ENCODE results near the gene MAP2K4.

The MAP2K4 gene

DNA sequence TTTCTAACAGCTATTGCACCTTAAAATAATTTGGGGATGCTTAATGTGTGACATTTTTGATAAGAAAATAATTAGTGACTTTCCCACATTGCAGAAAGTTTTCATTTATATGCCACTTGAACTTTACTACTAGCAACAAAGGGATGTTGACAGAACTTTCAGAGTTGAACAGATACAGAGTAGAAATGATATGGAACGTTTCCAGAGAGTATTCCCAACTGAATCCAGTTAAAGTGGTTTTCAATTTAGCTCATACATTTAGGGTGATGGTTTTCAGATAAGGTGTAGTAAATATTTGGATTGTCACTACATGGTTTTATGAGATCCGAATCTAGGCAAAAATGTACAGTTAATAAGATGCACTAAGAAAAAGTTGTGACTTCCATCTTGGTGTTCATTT, 17.3 kb downstream of the MAP2K4 start:
- no peak for DNase-seq (ENCODE audit: low read depth in 2 of 2)

DNA sequence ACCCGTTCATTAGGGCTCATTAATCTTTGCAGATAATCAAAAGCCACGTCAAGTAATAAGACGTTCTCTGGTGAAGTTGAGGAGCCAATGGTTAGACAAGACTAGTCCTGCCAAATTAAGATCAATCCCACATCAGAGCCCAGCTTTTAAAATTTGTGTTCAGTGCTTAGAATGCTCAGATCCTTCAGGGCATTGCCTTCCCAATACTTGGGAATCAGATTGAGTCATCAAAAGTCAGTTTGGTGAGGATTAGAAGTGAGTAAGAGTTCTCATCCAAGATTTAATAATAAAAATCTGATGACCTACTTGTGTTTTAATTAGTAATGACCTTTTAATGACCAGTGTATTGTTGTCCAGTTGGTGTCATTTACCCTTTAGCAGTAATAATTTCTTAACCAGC, 19.8 kb downstream of the MAP2K4 start:
- DNase-seq (ENCODE audit: low read depth in 2 of 2): no peak

DNA sequence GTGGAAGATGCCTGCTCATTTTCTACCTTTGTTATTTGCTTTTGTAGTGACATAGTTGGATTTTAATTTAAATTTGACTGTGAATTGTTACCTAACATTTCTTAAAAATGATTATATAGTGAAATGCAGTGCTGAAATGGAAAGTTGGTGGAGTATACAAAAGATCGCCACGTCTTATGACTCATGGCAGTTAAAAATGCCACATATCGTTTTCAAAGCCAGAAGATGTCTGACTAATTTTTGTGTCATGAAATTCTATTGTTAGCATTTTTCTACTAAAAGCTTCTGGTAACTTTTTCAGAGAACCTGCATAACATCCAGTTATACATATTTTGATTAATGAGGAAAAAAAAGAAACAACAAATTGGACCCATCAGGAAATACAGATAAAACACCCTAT, 20.6 kb downstream of the MAP2K4 start:
- no peak for DNase-seq (ENCODE audit: low read depth in 2 of 2)

DNA sequence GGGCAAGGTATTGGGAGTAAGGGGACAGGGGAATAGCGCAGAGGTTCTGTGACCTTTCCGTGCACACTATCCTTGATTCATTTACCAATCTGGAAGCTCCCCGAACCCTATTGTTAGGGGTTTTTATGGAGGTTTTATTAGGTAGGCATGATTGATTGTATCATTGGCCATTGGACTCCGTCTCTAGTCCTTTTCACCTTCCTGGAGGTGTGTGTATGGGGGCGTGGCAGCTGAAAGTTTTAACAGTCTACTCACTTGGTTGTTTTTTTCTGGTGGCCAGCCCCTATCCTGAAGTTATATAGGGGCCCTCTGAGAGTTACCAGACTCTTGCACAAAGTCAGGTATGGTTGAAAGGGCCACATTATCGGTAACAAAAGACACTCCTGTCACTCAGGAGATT, 23.0 kb downstream of the MAP2K4 start:
- no peak for DNase-seq (ENCODE audit: low read depth in 2 of 2)

DNA sequence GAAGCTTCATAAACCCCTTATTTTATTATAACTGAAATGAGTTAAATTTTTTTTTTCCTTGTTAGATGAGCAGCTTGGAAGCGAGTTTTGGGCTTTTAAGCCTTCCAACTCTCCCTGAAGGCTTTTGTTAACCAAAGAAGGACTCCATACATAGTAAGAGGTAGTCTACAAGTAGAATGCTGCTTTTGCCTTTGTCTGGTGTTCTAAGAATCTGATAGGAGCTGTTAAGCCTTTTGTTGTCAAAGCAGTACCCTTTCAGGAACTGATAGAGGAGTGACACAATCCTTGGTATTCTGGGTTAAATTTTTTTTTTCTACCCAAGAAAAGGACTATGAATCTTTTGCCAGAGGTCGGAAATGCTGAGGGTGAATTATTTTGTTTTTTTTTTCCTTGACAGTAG, 26.1 kb downstream of the MAP2K4 start:
- DNase-seq (ENCODE audit: low read depth in 2 of 2): no peak

DNA sequence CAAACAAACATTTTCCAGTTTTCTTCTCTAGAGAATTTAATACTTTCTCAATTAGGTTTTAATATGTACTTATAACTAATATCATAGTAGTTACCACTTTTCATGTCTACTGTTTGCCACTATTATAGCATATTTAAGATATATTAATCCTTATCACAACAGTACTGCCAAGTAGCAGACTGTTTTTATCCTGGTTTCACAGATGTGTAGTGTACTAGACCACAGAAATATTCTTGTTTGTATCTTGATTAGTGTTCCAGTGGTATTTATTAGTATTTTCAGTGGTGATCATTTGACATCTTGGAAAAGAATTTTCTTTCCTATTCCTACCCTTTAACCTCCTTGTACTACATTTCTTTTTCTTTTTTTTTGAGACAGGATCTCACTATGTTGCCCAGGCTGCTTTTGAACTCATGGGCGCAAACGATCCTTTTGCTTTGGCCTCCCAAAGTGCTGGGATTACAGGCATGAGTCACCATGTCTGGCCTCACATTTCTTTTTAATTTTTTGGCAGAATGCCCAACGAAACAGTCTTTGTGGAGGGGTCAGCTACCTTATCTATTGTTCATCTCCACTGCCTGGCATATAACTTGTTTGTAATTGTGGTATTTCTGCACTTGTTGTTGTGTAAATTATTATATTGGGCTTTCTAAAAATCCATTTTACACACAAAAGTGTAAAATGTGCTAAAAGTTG, 27.2 kb downstream of the MAP2K4 start:
- no peak for DNase-seq (ENCODE audit: low read depth in 2 of 2)

DNA sequence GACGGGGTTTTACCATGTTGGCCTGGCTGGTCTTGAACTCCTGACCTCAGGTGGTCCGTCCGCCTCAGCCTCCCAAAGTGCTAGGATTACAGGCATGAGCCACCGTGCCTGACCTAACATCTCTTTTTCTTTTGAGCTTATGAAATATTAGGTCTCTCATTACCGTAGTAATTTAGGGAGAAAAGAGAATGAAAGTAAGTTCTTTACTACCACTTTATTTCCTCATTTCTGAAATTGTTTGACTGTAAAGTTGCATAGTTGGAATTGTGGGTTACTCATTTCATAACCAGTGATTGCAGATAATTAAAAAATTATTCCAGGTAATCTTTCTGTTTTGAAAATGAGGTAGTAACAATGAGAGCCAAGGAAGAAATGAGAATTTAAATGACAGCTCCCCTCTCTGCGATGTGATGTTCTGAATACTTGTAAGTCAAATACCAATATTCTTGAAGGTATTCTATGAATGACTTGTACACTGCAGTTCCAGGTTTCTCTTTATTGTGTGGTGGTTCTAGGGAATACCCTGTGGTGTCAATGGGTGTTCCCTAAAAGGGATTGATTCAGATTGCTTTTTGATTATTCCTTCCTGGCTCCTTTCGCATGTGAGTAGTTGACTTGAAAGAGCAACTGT, 28.3 kb downstream of the MAP2K4 start:
- DNase-seq (ENCODE audit: low read depth in 2 of 2): no peak

DNA sequence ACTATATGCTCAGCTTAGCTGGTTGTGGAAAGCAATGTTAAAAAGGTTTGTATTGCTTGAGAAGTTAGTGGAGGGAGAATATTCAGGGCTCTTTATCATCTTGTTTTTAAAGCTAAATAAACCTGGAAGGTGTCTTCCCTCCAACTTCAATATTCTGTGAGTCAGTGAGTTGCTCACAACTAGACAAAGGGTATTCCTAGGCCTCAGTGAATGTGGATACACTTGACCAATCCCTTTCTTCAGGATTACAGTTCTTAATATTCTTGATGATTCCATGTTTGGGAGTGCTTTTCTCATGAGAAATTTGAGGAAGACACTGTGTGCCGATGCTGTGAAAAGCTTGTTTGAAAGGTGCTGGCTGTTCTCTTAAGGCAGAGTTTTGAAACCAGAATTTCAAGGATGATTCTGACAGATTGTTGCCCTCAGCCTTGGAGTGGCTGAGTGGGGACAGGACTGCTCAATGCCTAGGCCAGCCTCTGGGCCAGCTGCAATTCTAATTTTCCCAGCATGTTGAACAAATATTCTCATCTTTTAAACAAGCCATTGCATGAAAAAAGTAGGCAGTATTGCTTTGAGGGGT, 30.1 kb downstream of the MAP2K4 start:
- no peak for DNase-seq (ENCODE audit: low read depth in 2 of 2)

DNA sequence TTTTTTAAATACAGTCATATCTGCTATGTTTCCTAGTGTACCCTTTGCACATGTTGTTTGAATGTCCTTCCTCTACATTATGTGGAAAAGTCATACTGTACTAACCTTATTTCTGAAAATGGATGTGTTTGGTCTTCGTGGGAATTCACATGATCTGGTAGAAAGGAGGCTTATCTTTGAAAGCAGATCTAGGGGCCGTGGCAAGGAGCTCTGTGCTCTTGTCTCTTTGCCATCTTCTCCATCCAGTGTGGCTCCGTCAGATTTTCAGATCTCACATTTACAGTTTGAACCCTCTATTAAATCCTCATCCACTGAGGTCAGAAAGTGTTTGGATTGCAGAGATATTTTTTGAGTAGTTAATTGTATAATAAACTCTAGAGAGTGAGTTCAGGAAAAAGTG, 32.9 kb downstream of the MAP2K4 start:
- DNase-seq (ENCODE audit: low read depth in 2 of 2): no peak

DNA sequence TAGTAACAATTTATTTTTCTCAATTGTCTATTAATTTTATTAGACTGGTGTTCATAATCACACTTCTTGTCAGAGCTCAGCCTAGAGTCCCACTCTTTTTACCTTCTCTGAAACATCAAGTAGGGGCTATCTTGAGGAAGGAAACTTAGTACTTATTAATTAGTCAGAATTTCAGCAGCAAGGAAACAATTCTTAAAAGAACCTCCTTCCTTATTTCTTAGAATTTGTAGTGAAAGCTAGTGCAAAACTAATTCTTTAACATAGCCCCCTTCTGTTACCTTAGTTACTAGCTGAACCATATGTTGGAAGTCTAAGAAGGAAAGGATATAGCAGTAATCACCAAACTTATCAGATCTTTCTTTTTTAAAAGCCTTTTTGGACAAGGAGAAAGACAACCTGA, 35.2 kb downstream of the MAP2K4 start:
- no peak for DNase-seq (ENCODE audit: low read depth in 2 of 2)

DNA sequence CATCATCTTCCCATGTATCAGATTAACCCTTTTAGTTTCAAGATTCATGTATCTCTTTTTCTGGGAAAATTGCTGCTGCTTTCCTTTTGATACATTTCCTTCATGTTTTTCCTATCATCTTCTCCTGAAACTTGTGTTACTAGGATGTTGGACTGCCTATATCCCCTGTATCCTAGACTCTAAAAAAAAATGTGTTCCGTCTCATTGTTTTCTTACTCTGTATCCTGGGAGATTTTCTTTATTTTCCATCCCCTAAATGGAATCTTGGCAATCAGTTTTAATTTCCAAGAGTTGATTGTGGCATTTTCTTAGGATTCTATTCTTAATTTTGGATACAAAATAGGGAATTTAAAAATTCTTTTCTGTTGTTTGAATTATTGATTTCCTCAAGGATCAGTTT, 36.8 kb downstream of the MAP2K4 start:
- no peak for DNase-seq (ENCODE audit: low read depth in 2 of 2)

DNA sequence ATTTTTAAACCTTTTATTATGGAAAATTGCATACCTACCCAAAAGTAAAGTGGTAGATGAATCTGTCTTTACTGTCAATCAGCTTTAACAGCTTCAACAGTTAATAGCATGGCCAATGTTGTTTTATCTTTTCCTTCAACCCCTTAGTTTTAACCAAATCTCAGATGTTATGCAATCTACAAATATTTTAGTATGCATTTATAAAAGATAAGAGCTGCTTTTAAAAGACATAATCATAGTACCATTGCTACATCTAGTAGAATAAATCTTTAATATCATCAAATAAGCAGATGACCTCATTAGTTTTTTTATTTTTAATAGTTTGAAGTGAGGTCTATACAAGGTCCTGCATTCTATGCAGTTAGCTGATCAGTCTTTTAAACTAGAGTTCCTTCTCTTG, 37.9 kb downstream of the MAP2K4 start:
- DNase-seq (ENCODE audit: low read depth in 2 of 2): no peak

DNA sequence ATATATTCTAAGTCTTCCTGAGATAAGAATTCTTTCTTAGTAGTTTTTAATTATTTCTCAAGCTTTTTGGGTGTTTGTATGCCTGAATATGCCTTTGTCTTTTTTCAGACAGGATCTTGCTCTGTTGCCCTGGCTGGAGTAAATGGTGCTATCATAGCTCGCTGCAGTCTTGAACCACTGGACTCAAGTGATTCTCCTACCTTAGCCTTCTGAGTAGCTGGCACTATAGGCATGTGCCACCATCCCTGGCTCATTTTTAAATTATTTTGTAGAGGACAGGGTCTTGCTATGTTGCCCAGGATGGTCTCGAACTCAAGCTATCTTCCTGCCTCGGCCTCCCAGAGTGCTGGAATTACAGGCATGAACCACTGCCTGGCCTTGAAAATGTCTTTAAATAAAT, 41.6 kb downstream of the MAP2K4 start:
- no peak for DNase-seq (ENCODE audit: low read depth in 2 of 2)

DNA sequence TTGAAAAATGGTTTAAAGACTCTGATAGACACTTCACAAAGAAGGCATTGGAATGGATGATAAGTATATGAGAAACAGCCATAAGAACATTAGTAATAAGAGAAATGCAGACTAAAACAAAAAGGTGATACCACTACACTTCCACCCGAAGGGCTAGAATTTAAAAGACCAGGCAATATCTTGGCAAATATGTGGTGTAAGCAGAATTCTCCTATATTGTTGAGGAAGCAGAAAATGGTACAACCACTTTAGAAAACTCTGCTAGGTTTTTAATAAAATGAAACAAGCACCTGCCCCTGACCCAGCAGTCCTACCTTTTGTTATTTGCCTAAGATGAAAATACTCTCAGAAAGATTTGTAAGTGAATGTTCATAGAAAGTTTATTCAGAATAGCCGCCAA, 43.7 kb downstream of the MAP2K4 start:
- no peak for DNase-seq (ENCODE audit: low read depth in 2 of 2)

DNA sequence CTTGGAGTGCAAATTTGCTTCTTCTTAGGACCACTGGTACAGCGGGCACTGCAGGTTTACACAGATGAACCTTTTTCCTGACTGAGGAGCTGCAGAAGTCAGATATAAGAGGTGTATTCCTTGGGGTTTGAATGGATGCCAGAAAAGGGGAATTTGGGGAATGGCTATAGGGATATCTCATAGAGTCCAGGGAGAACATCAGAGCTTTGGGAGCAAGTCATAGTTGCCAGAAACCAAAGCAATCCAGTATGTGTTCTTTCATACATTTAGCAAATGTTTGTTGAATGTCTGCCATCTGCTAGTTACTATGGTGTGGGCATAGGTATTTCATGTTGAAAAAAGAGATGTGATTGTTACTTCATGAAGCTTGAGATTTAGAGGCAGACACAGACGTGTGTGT, 46.8 kb downstream of the MAP2K4 start:
- DNase-seq (ENCODE audit: low read depth in 2 of 2): no peak

DNA sequence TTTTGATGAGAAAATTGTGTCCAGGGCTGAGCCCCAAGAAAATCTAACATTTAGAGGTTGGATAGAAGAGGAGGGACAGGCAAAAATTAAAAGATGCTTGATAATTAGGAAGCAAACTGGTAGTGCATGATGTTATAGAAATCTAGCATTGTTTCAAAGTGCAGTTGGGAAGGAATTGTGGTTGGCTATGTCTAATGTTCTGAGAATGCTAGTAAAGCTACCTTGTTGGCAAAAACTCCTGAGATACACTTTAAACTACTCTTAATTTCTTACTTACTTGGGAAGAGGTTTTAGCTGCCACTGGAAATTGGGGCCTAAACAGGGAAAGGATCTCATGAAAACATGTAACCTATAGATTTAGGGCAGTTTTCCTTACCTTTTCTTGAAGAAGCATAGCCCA, 48.3 kb downstream of the MAP2K4 start:
- DNase-seq (ENCODE audit: low read depth in 2 of 2): no peak

DNA sequence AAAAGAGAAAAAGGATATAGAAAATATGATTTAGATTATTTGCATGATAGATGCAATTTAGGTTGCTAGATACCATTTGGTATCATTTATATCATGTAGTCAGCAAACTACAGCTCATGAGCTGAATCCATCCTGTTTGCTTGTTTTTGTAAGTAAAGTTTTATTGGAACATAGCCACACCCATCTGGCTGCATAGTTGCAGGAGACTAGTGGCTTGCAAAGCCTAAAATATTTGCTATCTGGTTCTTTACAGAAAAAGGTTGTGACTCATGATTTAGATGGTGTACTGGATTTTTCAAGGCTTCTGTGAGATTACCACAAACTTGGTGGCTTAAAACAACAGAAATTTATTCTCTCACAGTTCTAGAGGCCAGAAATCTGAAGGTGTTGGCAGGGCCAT, 49.9 kb downstream of the MAP2K4 start:
- no peak for DNase-seq (ENCODE audit: low read depth in 2 of 2)

DNA sequence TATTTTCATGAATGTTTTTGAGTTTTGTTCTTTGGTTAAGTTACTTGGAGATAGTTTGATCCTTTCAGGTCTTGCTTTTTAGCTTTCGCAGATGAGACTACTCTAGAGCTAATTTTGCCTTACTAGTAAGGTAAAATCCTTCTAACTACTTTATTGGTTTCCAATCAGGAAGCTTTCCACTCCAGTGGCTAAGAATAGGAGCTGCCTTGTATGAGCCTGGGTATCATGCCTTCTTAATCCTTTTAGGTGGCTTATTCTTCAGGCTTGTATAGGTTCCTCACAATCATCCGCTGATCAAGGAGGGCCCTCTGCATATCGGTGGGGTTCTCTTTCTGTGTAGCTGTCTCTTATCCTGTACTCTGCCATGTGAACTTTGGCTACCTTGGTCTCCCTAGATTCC, 53.7 kb downstream of the MAP2K4 start:
- DNase-seq (ENCODE audit: low read depth in 2 of 2): no peak

DNA sequence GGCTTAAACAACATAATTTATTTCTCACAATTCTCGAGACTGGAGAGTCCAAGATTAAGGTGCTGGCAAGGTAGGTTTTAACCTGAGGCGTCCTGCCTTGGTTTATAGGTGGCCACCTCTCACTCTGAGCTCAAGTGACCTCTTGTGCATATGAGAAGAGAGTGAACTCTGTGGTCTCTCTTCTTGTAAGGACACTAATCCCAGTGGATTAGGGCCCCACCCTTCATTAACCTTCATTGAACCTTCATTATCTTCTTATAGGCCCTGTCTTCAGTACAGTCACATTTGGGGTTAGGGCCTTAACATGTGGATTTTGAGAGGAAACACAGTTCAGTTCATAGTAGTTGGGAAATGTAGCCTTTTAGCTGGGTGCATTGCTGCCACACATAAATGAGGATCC, 57.1 kb downstream of the MAP2K4 start:
- DNase-seq (ENCODE audit: low read depth in 2 of 2): no peak

DNA sequence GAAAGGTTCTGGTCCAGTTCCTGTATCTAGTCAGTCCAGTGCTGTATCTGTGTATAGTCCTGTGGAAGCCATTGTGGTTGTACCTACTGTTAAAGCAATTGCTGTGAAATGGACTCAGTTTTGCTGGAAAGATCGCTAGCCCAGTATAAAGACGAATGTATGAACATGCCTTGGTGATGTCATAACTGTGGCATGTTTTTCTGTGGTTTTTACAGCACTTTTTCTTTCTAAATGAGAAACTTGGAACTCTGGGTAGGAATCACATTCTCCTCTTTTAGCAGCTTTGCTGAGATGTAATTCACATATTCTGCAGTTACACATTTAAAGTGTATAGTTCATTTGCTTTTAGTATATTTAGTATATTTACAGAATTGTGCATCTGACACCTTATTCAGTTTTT, 58.1 kb downstream of the MAP2K4 start:
- no peak for DNase-seq (ENCODE audit: low read depth in 2 of 2)

DNA sequence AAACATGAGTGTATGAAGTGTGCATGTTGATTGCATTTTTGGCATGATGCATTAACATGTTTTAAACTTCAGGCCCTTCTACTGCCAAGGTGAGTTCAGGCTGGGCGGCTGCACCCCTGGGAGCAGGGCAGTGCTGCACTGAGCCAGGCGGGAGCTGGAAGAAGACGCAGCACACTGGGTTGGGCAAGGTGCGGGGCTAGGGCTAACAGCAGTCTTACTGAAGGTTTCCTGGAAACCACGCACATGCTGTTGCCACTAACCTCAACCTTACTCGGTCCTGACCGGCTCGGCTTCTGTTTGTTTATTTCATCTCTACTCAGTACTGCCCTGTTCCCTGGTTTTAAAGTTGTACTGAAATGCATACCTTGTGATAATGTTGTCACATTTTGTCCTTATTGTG, 61.0 kb downstream of the MAP2K4 start:
- DNase-seq (ENCODE audit: low read depth in 2 of 2): no peak

DNA sequence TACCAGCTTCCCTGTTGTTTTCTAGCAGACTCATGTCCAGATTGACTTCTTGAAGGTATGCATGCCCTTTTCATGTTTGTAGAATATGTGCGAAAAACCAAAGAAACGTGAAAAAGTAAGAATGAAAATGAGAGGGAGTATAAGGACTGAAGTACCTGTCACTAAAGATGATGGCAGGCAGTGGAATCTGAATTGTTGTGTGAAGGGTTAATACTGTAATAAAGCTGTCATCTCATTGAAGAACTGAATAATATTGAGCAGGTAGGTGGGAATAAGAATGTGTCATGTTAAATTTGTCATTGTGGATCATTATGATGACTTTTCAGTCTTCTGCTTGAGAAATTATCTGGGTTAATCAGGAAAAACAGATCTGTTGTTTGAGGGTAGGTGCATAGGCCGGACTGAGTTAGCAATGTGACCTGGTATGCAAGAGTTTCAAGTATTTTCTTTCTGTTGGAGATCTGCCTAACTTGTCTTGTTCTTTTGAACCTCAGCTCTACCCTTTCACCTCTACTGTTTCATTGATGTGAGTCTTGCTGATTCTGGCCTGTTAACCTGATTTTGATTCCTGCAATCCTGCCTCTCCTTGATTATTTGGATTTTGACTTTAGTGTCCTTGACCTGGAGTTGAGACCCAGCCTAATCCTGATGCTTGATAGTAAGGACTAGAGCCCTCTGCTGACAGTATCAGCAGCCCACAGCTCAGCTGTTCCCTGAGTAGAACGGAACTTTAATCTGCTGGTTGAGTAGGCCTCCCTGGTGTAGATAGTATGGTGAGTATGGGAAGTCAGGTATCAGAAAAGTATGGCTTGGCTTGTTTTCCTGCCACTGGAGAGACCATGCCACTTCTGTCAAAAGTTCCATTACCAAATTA, 64.6 kb downstream of the MAP2K4 start:
- DNase-seq (ENCODE audit: low read depth in 2 of 2): no peak

DNA sequence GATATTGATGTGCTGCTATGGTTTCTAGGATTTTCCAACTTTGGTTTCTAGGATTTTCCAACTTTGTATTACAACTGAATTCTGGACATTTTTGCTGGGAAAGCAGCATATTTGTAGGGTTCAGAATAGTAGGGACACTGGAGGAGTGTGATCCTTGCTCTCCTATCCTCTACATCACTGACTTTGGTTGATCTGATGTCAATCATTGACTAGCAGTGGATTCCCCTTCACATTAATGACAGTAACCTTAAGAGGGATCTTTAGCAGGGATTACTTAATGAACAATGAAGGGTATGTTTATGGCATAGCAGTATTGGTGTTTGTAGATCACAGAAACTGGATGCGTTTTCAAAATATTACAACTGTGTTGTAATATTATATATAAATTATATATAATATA, 67.4 kb downstream of the MAP2K4 start:
- DNase-seq (ENCODE audit: low read depth in 2 of 2): no peak
